PC-3 (cell line): ENCODE measurements around the gene MYO5A. TPM values are rescaled to one million over a fixed set of nuclear protein-coding genes. Genes with fewer than 3 reads are reported as not detected.

ENCODE experiments used
- ATAC-seq: fragments of 200-7000 bp; cut with Tn5 transposase; 2 replicates; pipeline ENCODE4 v1.9.1; 2020; ENCODE audit warnings: mild to moderate bottlenecking, moderate library complexity
- BruUV-seq: library from RNA; stranded (reverse); fragments of 400-500 nt; replicated peaks from 2 replicates; lab custom pipeline; 2021; lab: Mats Ljungman, UMichigan
- CTCF ChIA-PET: fragments of 300-600 bp; sonication (Branson Sonifier 250); formaldehyde crosslinking; loops from one replicate; lab custom pipeline; 2022; ENCODE audit warnings: antibody characterized with exemption; lab: Charles Lee
- POLR2A ChIA-PET: fragments of 300-600 bp; sonication (Branson Sonifier 250); formaldehyde crosslinking; loops from one replicate; lab custom pipeline; 2022; ENCODE audit warnings: antibody characterized with exemption; ENCODE audit not compliant: unreplicated experiment; lab: Charles Lee
- DNase-seq: peaks from one replicate; pipeline ENCODE4 v3.0.0-alpha.2; 2015
- H2AFZ ChIP-seq: fragments of 300-600 bp; sonication (generic); 2 replicates; pipeline ENCODE4 v1.6.0; 2016; ENCODE audit warnings: antibody characterized with exemption, low read length
- H3F3A ChIP-seq: fragments of 300-600 bp; sonication (generic); one replicate; pipeline ENCODE4 v1.6.0; 2017; ENCODE audit warnings: antibody characterized with exemption, low read length, control low read depth, mild to moderate bottlenecking; ENCODE audit not compliant: unreplicated experiment
- H3K27ac ChIP-seq: fragments of 300-600 bp; sonication (generic); 2 replicates; pipeline ENCODE4 v1.5.1; 2016; ENCODE audit warnings: mild to moderate bottlenecking, low read length
- H3K27me3 ChIP-seq: fragments of 300-600 bp; sonication (generic); 2 replicates; pipeline ENCODE4 v1.6.1; 2016; ENCODE audit warnings: low read length, mixed read lengths
- H3K36me3 ChIP-seq: fragments of 300-600 bp; sonication (generic); 2 replicates; pipeline ENCODE4 v1.6.1; 2016; ENCODE audit warnings: low read depth, mixed run types, low read length, mixed read lengths
- H3K4me1 ChIP-seq: fragments of 300-600 bp; sonication (generic); 2 replicates; pipeline ENCODE4 v1.5.1; 2016; ENCODE audit warnings: low read length; ENCODE audit not compliant: insufficient read depth
- H3K4me2 ChIP-seq: fragments of 300-600 bp; sonication (generic); 2 replicates; pipeline ENCODE4 v1.6.0; 2016; ENCODE audit warnings: low read length
- H3K4me3 ChIP-seq: fragments of 300-600 bp; sonication (generic); 2 replicates; pipeline ENCODE4 v1.5.1; 2016; ENCODE audit warnings: mild to moderate bottlenecking, low read length, mixed read lengths
- H3K79me2 ChIP-seq: fragments of 300-600 bp; sonication (generic); 2 replicates; pipeline ENCODE4 v1.6.1; 2017; ENCODE audit warnings: low read length, mixed read lengths
- H3K9ac ChIP-seq: fragments of 300-600 bp; sonication (generic); 2 replicates; pipeline ENCODE4 v1.6.0; 2016; ENCODE audit warnings: mild to moderate bottlenecking, low read length
- H3K9me2 ChIP-seq: fragments of 300-600 bp; sonication (generic); replicated peaks from 2 replicates; pipeline ENCODE4 v1.6.1; 2016; ENCODE audit warnings: mixed run types, low read length, mixed read lengths
- H3K9me3 ChIP-seq: fragments of 300-600 bp; sonication (generic); 2 replicates; pipeline ENCODE4 v1.6.1; 2016; ENCODE audit warnings: low read length, mixed read lengths
- H4K20me1 ChIP-seq: fragments of 300-600 bp; sonication (generic); 2 replicates; pipeline ENCODE4 v1.6.1; 2016; ENCODE audit warnings: low read length, mixed read lengths
- EZH2 ChIP-seq: fragments of 300-600 bp; sonication (generic); IDR thresholded peaks from one replicate; pipeline ENCODE4 v1.6.1; 2017; ENCODE audit warnings: antibody characterized with exemption, mild to moderate bottlenecking, low read length; ENCODE audit not compliant: unreplicated experiment
- EZH2phosphoT487 ChIP-seq: fragments of 300-600 bp; sonication (generic); IDR thresholded peaks from 2 replicates; pipeline ENCODE4 v1.6.1; 2018; ENCODE audit warnings: mild to moderate bottlenecking, antibody characterized with exemption, low read length, borderline replicate concordance
- intact Hi-C: fragments of 100-400 bp; cut with micrococcal nuclease; formaldehyde crosslinking; loops from 2 replicates; pipeline ENCODE4 v1.9.0; 2023
- total RNA-seq: library from RNA; depleted of rRNA; stranded (reverse); fragments of >200 nt; gene quantifications from 2 replicates; pipeline ENCODE4 v1.2.3, GENCODE V29; 2014
- TF ChIP-seq, protein P1 (sequence below): fragments of 300-600 bp; sonication (generic); conservative IDR thresholded peaks from 2 replicates; pipeline ENCODE4 v1.5.1; 2017; ENCODE audit warnings: antibody characterized with exemption, low read depth, mild to moderate bottlenecking, low read length

Gene MYO5A
- total RNA-seq, 1 experiment from 2014 or later: 42.1 TPM

DNA sequence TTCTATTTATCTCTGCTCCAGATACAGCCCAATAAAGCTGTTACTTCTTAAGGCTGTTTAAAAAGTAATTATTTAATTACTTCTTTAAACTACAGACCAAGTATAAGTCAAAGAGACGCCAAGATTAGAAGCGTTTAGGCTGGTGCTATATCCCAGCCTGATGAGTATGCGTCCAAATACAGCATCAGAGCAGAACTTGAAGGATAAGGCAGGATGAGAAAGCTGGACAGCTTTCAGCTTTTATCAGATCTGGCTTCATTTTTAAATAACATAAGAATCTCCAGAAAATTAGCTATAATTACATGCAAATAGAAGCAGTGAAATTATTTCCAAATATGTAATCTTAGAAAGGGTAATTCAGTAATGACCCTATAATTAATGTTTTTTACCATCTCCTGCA lies 122.8 kb downstream of the MYO5A start:
- ATAC-seq: no peak
- intact Hi-C loops: no loop called here
- TF ChIP-seq, protein P1, sequence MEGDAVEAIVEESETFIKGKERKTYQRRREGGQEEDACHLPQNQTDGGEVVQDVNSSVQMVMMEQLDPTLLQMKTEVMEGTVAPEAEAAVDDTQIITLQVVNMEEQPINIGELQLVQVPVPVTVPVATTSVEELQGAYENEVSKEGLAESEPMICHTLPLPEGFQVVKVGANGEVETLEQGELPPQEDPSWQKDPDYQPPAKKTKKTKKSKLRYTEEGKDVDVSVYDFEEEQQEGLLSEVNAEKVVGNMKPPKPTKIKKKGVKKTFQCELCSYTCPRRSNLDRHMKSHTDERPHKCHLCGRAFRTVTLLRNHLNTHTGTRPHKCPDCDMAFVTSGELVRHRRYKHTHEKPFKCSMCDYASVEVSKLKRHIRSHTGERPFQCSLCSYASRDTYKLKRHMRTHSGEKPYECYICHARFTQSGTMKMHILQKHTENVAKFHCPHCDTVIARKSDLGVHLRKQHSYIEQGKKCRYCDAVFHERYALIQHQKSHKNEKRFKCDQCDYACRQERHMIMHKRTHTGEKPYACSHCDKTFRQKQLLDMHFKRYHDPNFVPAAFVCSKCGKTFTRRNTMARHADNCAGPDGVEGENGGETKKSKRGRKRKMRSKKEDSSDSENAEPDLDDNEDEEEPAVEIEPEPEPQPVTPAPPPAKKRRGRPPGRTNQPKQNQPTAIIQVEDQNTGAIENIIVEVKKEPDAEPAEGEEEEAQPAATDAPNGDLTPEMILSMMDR: no peak
- TF ChIP-seq EZH2phosphoT487 (no peak), EZH2 (no peak)
- Histone ChIP-seq H3K9me2 (no peaks in the 10 kb centered on the region), H3F3A (no peaks in the 10 kb centered on the region), H3K27ac (no peak overlapping the region), H3K4me3 (no peak overlapping the region), H3K79me2 (no peaks in the 10 kb centered on the region), H3K9ac (no peak overlapping the region), H3K4me1 (peaks cover 12% of the 10 kb centered on the region), H4K20me1 (no peaks in the 10 kb centered on the region), H3K4me2 (no peak overlapping the region), H3K27me3 (no peaks in the 10 kb centered on the region), H3K36me3 (0 out of 2 replicates have a peak, but pooled peaks cover 3% of the 10 kb centered on the region), H3K9me3 (no peaks in the 10 kb centered on the region), H2AFZ (no peak overlapping the region)
- BruUV-seq: no TSS peak
- ChIA-PET POLR2A (no interaction called here), CTCF (no interaction called here)
- DNase-seq: no peak

DNA sequence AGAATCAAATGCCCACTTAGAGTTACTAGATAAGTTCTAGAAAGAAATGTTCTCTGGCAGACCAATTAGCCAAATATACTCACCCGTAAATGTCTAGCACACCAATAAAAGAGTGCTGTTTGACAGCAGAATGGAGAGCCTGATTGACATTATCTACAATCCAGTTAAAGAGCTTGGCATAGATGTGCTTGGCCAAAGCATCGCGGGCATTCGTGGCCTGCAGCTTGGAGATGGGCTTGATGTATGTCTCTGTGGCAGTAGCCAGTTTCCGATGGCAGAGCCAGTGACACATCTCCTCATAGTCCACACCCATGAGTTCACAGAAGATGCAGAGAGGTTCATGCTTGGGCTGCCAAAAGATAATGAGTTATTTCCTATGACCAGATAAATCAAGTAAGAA lies 131.6 kb downstream of the MYO5A start:
- Histone ChIP-seq H3K4me2 (no peak overlapping the region), H3K9me2 (no peaks in the 10 kb centered on the region), H4K20me1 (no peaks in the 10 kb centered on the region), H3K9ac (no peak overlapping the region), H3K79me2 (no peaks in the 10 kb centered on the region), H3K36me3 (no peaks in the 10 kb centered on the region), H3K4me1 (peaks cover 8% of the 10 kb centered on the region), H3K27ac (no peak overlapping the region), H3K4me3 (no peak overlapping the region), H3K27me3 (no peaks in the 10 kb centered on the region), H2AFZ (no peak overlapping the region), H3K9me3 (no peaks in the 10 kb centered on the region), H3F3A (no peaks in the 10 kb centered on the region)
- intact Hi-C loops: no loop called here
- DNase-seq (no peak), ATAC-seq (no peak)
- ChIA-PET POLR2A (no interaction called here), CTCF (no interaction called here)
- no TSS peak for BruUV-seq
- TF ChIP-seq EZH2: no peak
- TF ChIP-seq, protein P1: no peak
- no peak for TF ChIP-seq EZH2phosphoT487

DNA sequence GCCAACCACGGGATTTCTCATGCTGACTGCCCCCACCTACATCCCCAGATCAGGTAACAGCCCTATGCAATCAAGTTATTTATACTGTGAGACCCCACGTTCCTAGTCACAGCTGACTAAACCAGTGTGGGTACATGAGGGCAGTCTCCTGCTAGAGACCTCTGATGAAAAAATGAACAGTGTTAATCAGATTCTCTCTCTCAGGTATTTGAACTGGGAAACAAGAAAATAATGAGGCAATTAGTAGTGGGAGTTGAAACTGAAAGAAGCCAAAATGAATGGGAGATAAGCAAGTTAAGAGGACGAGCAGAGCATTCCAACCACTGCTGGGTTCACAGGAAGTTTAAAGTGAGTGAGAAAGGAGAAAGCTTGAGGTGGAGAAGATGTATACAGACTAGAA lies 134.6 kb downstream of the MYO5A start:
- intact Hi-C loops: no loop called here
- Histone ChIP-seq H3K9ac (no peak overlapping the region), H3F3A (no peaks in the 10 kb centered on the region), H3K4me3 (no peak overlapping the region), H3K27ac (no peak overlapping the region), H3K9me3 (no peaks in the 10 kb centered on the region), H3K4me2 (no peak overlapping the region), H2AFZ (no peak overlapping the region), H3K4me1 (peaks cover 11% of the 10 kb centered on the region), H3K27me3 (no peaks in the 10 kb centered on the region), H3K9me2 (no peaks in the 10 kb centered on the region), H4K20me1 (no peaks in the 10 kb centered on the region), H3K36me3 (no peaks in the 10 kb centered on the region), H3K79me2 (no peaks in the 10 kb centered on the region)
- POLR2A ChIA-PET: no interaction called here
- TF ChIP-seq EZH2phosphoT487 (no peak), EZH2 (no peak)
- TF ChIP-seq, protein P1: no peak
- CTCF ChIA-PET: no interaction called here
- no peak for ATAC-seq
- no peak for DNase-seq
- BruUV-seq: no TSS peak
